ENCODE data around the gene TCF3. TPM values are rescaled to one million over a fixed set of nuclear protein-coding genes. Genes with fewer than 3 reads are reported as not detected.

TCF3 gene
- total RNA-seq, 1 experiment from 2014 or later, result 208 TPM

DNA sequence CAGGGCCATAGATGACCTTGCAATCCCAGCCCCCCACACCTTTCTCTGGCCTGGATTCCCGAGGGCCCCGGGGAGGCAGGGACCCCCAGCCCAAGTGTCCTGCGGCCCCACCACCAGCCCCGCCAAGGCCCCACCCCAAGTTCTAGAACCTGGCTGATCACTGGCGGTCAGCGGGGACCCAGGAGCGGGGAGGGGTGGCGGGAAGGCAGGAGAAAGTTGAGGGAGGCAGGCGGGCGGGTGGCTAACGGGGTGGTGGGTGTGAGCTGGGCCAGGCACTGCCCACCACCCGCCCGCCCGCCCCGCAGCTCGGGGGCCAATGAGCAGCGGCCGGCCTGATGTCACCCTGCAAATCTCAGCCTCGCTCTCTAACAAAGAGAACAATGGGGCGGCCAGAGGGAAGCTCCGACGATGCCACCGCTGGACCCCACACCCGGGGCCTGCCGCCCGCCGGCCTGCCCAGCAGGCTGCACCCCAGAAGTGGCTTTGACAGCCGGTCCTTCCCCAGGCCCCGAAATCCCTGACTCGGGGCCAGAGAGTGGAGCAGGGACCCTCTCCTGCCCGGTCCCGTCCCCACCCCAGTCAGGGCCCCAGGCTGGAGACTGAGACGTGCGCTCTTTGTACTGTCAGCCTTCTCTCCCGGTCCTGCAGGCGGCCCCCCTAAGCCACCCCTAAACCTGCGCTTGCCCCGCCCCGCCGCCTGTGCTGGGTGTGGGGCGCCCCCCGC lies 85.9 kb downstream of the TCF3 start:
- Histone ChIP-seq H3K79me2 (ENCODE audit: insufficient read depth, low read length) (peaks cover 54% of the 10 kb centered on the region), H3K27me3 (ENCODE audit: insufficient read depth, low read length) (no peaks in the 10 kb centered on the region), H3K9me3 (ENCODE audit: control insufficient read depth in 1 of 2, insufficient read depth in 1 of 2, low read depth in 1 of 2, low read length in 2 of 2) (no peaks in the 10 kb centered on the region), H3K36me3 (ENCODE audit: control insufficient read depth in 1 of 2, insufficient read depth in 2 of 2, low read length in 2 of 2) (0 out of 4 replicates have a peak, but pooled peaks cover 0 to 3% of the 10 kb centered on the region in 2 experiments), H3K9me2 (ENCODE audit: insufficient read depth) (no peaks in the 10 kb centered on the region), H3K4me3 (replicated peaks in 1 of 2; ENCODE audit: low read depth in 1 of 2, low read length in 2 of 2) (peak overlapping the region; percentile 65 to 72), H3K9ac (ENCODE audit: low read length) (peak overlapping the region; percentile 83), H3K27ac (ENCODE audit: low read depth, low read length) (peak overlapping the region; percentile 88), H3K4me2 (ENCODE audit: low read length) (peak overlapping the region; percentile 86), H3K4me1 (ENCODE audit: control insufficient read depth in 1 of 2, insufficient read depth in 2 of 2, low read length in 2 of 2) (peaks cover 13 to 14% of the 10 kb centered on the region in 2 experiments; a peak in 3 of 4 replicates), H4K20me1 (ENCODE audit: insufficient read depth) (no peaks in the 10 kb centered on the region), H2AFZ (ENCODE audit: low read depth, low read length, poor library complexity, severe bottlenecking) (no peak overlapping the region)
- ATAC-seq (peak; percentile 78), DNase-seq (ENCODE audit: low read depth, low spot score) (no peak)
- TF ChIP-seq SIN3A (IDR thresholded peaks at IDR 0.05; ENCODE audit: low read depth) (no peak), RAD21 (IDR thresholded peaks at IDR 0.05; ENCODE audit: low read depth) (no peak), POLR2AphosphoS5 (IDR thresholded peaks at IDR 0.05; ENCODE audit: low read depth, low read length) (peak; percentile 30; the same call in 1 of the 2 replicates), ZFX (IDR thresholded peaks at IDR 0.05) (peak; percentile 39; the same call in 1 of the 2 replicates), TCF7L2 (IDR thresholded peaks at IDR 0.05; ENCODE audit: borderline replicate concordance, extremely low read depth, insufficient read depth, insufficient read length) (peak; percentile 7), SP1 (IDR thresholded peaks at IDR 0.05; ENCODE audit: low read depth) (no peak)
- BruUV-seq (replicated peaks), result no TSS peak
- ChIA-PET POLR2A (no interaction called here), RAD21 (ENCODE audit: low non-redundant PET in 1 of 2, low total read pairs in 2 of 2, uncharacterized antibody in 2 of 2, unreplicated experiment in 2 of 2) (no interaction called here), CTCF (interaction anchor here (2.3 kb wide), 1 partner anchor 20 kb away, joined by 14 read pairs; no protein-coding TSS in a partner anchor)
- intact Hi-C loops (cut with micrococcal nuclease), result no loop called here

DNA sequence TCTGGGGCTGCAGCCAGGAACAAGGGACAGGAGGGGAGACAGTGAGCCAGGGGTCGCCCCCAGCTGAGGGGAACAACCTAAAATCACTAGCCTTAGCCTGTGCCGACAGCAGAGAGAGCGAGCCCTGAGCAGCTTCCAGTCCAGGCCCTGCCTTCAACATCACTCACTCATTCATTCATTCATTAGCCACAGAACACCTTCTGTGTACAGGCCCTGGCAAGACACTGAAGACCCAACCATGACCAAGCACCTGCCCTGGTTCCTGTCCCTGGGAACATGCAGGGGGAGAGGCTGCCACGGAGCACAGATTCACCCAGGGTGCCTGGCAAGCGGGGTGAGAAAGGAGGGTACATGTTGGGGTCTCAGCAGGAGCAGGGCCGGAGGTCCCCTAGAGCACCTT lies 89.2 kb downstream of the TCF3 start:
- H2AFZ ChIP-seq (ENCODE audit: low read depth, low read length, poor library complexity, severe bottlenecking), result no peak overlapping the region
- RAD21 ChIA-PET (ENCODE audit: low non-redundant PET in 1 of 2, low total read pairs in 2 of 2, uncharacterized antibody in 2 of 2, unreplicated experiment in 2 of 2), result no interaction called here
- H3K36me3 ChIP-seq (ENCODE audit: control insufficient read depth in 1 of 2, insufficient read depth in 2 of 2, low read length in 2 of 2), result peaks cover 0 to 3% of the 10 kb centered on the region in 2 experiments; a peak in 1 of 4 replicates
- H3K4me3 ChIP-seq (replicated peaks in 1 of 2; ENCODE audit: low read depth in 1 of 2, low read length in 2 of 2), result no peak overlapping the region
- no peak for DNase-seq (ENCODE audit: low read depth, low spot score)
- no peaks in the 10 kb centered on the region for H4K20me1 ChIP-seq (ENCODE audit: insufficient read depth)
- H3K4me2 ChIP-seq (ENCODE audit: low read length), result no peak overlapping the region
- H3K79me2 ChIP-seq (ENCODE audit: insufficient read depth, low read length), result peaks cover 78% of the 10 kb centered on the region
- ATAC-seq, result no peak
- H3K4me1 ChIP-seq (ENCODE audit: control insufficient read depth in 1 of 2, insufficient read depth in 2 of 2, low read length in 2 of 2), result peaks cover 6 to 9% of the 10 kb centered on the region in 2 experiments; a peak in 3 of 4 replicates
- TF ChIP-seq POLR2AphosphoS5 (IDR thresholded peaks at IDR 0.05; ENCODE audit: low read depth, low read length), result no peak
- TF ChIP-seq ZNF274 (IDR thresholded peaks at IDR 0.05; ENCODE audit: low read depth, low read length), result no peak
- no peak for TF ChIP-seq POLR2A (IDR thresholded peaks at IDR 0.05; ENCODE audit: borderline replicate concordance, extremely low read depth, insufficient read depth, insufficient read length)
- no peak for TF ChIP-seq ELF1 (IDR thresholded peaks at IDR 0.05; ENCODE audit: borderline replicate concordance, low read depth)
- TF ChIP-seq CEBPB (IDR thresholded peaks at IDR 0.05; ENCODE audit: low read depth), result no peak
- TF ChIP-seq ZFX (IDR thresholded peaks at IDR 0.05), result no peak
- TF ChIP-seq TCF7L2 (IDR thresholded peaks at IDR 0.05; ENCODE audit: borderline replicate concordance, extremely low read depth, insufficient read depth, insufficient read length), result no peak
- TF ChIP-seq EGR1 (IDR thresholded peaks at IDR 0.05; ENCODE audit: low read depth), result no peak
- TF ChIP-seq FOSL1 (IDR thresholded peaks at IDR 0.05; ENCODE audit: low read depth), result no peak
- TF ChIP-seq CTCF (IDR thresholded peaks at IDR 0.05 in 2 of 3, conservative IDR thresholded peaks at IDR 0.05 in 1 of 3; ENCODE audit: borderline replicate concordance in 1 of 3, insufficient read depth in 1 of 3, low read depth in 2 of 3, low read length in 2 of 3), result no peak
- TF ChIP-seq EZH2phosphoT487 (IDR thresholded peaks at IDR 0.05; ENCODE audit: borderline replicate concordance), result no peak
- TF ChIP-seq ATF3 (IDR thresholded peaks at IDR 0.05), result no peak
- no peak for TF ChIP-seq EZH2 (IDR thresholded peaks at IDR 0.05)
- no peak for TF ChIP-seq SIN3A (IDR thresholded peaks at IDR 0.05; ENCODE audit: low read depth)
- no peak for TF ChIP-seq SP1 (IDR thresholded peaks at IDR 0.05; ENCODE audit: low read depth)
- no peak overlapping the region for H3K9ac ChIP-seq (ENCODE audit: low read length)
- CTCF ChIA-PET, result no interaction called here
- intact Hi-C loops (cut with micrococcal nuclease), result no loop called here
- no peaks in the 10 kb centered on the region for H3K9me2 ChIP-seq (ENCODE audit: insufficient read depth)
- no peaks in the 10 kb centered on the region for H3K27me3 ChIP-seq (ENCODE audit: insufficient read depth, low read length)
- H3K9me3 ChIP-seq (ENCODE audit: control insufficient read depth in 1 of 2, insufficient read depth in 1 of 2, low read depth in 1 of 2, low read length in 2 of 2), result no peaks in the 10 kb centered on the region
- POLR2A ChIA-PET, result no interaction called here
- H3K27ac ChIP-seq (ENCODE audit: low read depth, low read length), result no peak overlapping the region; the same call in 1 of the 2 replicates
- no TSS peak for BruUV-seq (replicated peaks)

Measured in HCT116 (cell line).